Activated CD8-positive, alpha-beta memory T cell treated with anti-CD3 and anti-CD28 coated beads, Interleukin-2, amount 10 ng/mL, durations not matched to agents 7 days and 5 days (primary cell): Measurements from ENCODE around the gene PDE6C. TPM values are rescaled to one million over a fixed set of nuclear protein-coding genes. Genes with fewer than 3 reads are reported as not detected.

Experiments
- ATAC-seq: fragments of 150-1000 bp; cut with Tn5 transposase; one replicate; pipeline ENCODE4 v1.10.0; 2021; ENCODE audit warnings: moderate library complexity
- CTCF ChIA-PET: fragments of 350-600 bp; sonication (Branson Sonifier 250); formaldehyde crosslinking; loops from one replicate; lab custom pipeline; 2021; ENCODE audit warnings: antibody characterized with exemption; lab: Charles Lee
- DNase-seq: peaks from one replicate; pipeline ENCODE4 v3.0.0-alpha.2; 2020
- H3K27ac Mint-ChIP-seq: one replicate; pipeline ENCODE4 v1.8.0; 2021; ENCODE audit warnings: mild to moderate bottlenecking, mixed read lengths
- H3K27me3 Mint-ChIP-seq: one replicate; pipeline ENCODE4 v1.8.0; 2021; ENCODE audit warnings: mixed read lengths
- H3K36me3 Mint-ChIP-seq: one replicate; pipeline ENCODE4 v1.8.0; 2021; ENCODE audit warnings: mild to moderate bottlenecking, mixed read lengths
- H3K4me1 Mint-ChIP-seq: one replicate; pipeline ENCODE4 v1.8.0; 2021; ENCODE audit warnings: mixed read lengths
- H3K4me3 Mint-ChIP-seq: one replicate; pipeline ENCODE4 v1.8.0; 2021; ENCODE audit warnings: mild to moderate bottlenecking, moderate library complexity, mixed read lengths
- H3K9me3 Mint-ChIP-seq: one replicate; pipeline ENCODE4 v1.8.0; 2022; ENCODE audit warnings: low read depth, mixed read lengths
- total RNA-seq, 2 experiments: library from RNA; stranded (reverse); gene quantifications; one replicate each; pipeline ENCODE4 v1.2.3, GENCODE V29; 2021

PDE6C gene
- total RNA-seq, 2 experiments from 2014 or later: not detected

DNA sequence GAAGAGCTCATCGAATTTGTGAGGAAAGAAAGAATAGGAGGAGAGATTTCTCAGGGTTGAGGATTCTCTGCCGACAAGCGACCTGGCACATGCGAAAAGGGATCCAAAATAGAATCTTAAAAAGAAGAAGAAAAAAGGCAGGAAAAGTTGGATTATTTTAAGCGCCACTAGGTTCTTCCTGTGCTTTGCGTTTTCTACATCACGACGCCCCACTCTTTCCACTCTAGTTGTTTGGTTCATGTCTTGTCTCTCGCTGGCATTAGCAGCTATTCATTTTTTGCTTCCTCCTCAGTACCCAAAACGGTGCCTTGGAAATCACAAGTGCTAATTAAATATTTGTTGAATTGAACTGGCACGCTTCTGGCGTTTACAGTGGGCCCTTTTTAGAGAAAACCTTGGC is 90.7 kb downstream of the PDE6C start:
- Mint-ChIP-seq H3K27me3 (no peaks in the 10 kb centered on the region), H3K4me1 (peaks cover 11% of the 10 kb centered on the region), H3K27ac (no peak overlapping the region), H3K9me3 (no peaks in the 10 kb centered on the region), H3K36me3 (peaks cover 6% of the 10 kb centered on the region), H3K4me3 (no peak overlapping the region)
- peak; percentile 10 for ATAC-seq
- no peak for DNase-seq
- CTCF ChIA-PET: interaction anchor here (0.9 to 1.7 kb wide), 4 partner anchors 14 to 24 kb away, joined by 3 to 7 read pairs (median 5); no protein-coding TSS in a partner anchor

DNA sequence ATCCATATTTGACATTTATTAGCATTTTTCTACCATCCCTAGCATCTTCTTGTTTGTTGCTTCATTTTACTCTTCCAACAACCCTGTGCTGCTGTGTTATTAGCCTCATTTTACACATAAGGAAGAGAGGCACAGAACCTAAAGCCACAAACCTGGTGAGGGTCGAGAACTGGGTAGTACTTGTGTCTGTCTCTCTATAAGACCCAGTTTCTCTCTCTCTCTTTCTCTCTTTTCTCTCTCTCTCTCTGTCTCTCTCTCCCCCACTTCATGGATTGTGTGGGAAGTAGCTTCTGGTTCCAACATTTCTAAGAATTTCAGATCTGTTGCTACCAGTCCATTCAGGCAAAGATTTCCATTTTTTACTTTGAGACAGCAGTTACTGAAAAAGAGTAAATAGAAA is 91.5 kb downstream of the PDE6C start:
- Mint-ChIP-seq H3K4me3 (peak overlapping the region; percentile 41), H3K27ac (no peak overlapping the region), H3K4me1 (peaks cover 11% of the 10 kb centered on the region), H3K36me3 (peaks cover 4% of the 10 kb centered on the region), H3K27me3 (no peaks in the 10 kb centered on the region), H3K9me3 (no peaks in the 10 kb centered on the region)
- CTCF ChIA-PET: no interaction called here
- DNase-seq (no peak), ATAC-seq (no peak)

DNA sequence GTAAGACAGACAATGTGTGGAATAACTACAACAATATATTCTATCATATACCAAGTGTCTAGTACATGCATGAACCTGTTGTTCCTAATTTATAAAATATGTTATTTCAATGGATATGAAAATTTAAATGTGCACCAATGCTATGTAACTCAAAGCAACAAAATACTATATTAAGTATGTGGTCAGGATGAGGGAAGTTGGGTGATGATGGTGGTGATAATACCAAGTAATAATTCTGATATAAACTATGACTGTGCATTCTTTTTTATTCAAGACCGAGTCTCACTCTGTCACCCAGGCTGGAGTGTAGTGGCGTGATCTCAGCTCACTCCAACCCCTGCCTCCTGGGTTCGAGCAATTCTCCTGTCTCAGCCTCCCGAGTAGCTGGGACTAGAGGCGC is 92.1 kb downstream of the PDE6C start:
- DNase-seq (no peak), ATAC-seq (no peak)
- H3K27ac Mint-ChIP-seq: no peak overlapping the region
- peaks cover 1% of the 10 kb centered on the region for H3K36me3 Mint-ChIP-seq
- no peaks in the 10 kb centered on the region for H3K27me3 Mint-ChIP-seq
- CTCF ChIA-PET: no interaction called here
- H3K9me3 Mint-ChIP-seq: no peaks in the 10 kb centered on the region
- H3K4me3 Mint-ChIP-seq: no peak overlapping the region
- peaks cover 8% of the 10 kb centered on the region for H3K4me1 Mint-ChIP-seq

DNA sequence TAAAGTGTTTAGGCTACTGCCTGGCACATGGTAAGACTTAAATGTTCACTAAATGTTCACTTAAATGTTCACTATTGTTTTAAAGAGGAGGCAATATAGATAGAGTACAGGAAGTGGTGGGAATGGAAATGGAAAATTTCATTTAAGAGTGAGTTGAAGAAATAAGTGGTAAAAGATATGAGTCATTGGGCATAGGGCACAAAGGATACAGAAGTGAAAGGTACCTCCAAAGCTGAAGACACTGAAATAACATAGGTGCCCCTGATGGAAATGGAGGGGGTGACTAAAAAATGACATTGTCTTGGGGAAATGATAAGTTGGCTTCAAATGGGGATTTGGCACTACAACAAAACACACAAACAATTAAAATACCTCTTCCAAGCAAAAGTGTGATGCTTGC is 95.3 kb downstream of the PDE6C start:
- no peaks in the 10 kb centered on the region for H3K36me3 Mint-ChIP-seq
- CTCF ChIA-PET: no interaction called here
- H3K27me3 Mint-ChIP-seq: no peaks in the 10 kb centered on the region
- no peak overlapping the region for H3K27ac Mint-ChIP-seq
- no peak for DNase-seq
- no peaks in the 10 kb centered on the region for H3K9me3 Mint-ChIP-seq
- no peak for ATAC-seq
- H3K4me1 Mint-ChIP-seq: peaks cover 4% of the 10 kb centered on the region
- no peak overlapping the region for H3K4me3 Mint-ChIP-seq

DNA sequence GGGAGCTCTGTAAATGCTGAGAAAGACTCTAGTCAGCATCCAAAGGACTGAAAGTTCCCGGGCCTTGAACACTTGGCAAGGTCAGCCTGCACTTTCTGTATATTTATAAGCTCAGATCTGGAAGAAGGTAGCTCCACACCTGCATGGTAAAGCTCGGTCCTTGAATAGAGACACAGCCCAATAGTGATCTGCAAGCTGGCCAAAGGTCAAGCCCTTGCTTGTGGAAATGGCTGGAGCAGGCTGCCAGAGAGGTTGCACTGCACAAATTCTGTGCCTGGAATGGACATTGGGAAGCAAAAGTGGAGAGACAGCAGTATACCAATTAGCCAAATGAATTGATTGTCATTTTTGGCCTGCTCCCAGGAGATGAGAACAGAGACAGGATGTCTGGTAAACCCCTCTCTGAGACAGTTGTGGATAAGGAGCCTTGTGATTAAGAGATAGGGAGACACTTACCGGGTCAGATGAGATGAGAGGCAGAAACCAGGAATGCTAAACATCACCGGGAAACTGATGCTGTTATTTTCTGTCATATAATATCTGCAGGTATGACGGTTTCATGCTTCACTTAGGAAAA is 98.1 kb downstream of the PDE6C start:
- no peak for ATAC-seq

DNA sequence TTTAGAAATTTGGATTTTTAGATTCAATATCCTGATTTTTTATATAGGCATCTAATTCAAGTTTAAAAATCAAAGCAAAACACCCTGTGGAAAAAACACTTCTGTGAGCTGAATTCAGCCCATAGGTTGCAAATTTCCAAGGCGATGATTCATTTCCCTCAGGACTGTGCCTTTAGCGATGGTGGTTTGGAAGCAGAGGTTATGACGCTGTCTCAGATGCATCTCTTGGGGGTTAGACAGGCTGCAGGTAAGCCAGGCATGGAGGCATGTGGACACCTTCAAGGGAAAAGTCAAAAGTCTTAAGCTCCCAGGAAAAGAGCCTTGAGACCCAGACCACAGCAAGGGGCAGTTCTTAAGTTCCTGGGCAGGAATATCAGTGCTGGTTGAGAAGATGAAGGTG is 99.6 kb downstream of the PDE6C start:
- no peaks in the 10 kb centered on the region for H3K9me3 Mint-ChIP-seq
- DNase-seq (no peak), ATAC-seq (no peak)
- H3K4me1 Mint-ChIP-seq: no peaks in the 10 kb centered on the region
- no peak overlapping the region for H3K4me3 Mint-ChIP-seq
- no peak overlapping the region for H3K27ac Mint-ChIP-seq
- H3K27me3 Mint-ChIP-seq: no peaks in the 10 kb centered on the region
- H3K36me3 Mint-ChIP-seq: no peaks in the 10 kb centered on the region
- CTCF ChIA-PET: no interaction called here

More for the DNA sequence above, 98.1 kb downstream of the PDE6C start:
- H3K4me1 Mint-ChIP-seq: no peaks in the 10 kb centered on the region
- no peaks in the 10 kb centered on the region for H3K9me3 Mint-ChIP-seq
- no peaks in the 10 kb centered on the region for H3K27me3 Mint-ChIP-seq
- no peaks in the 10 kb centered on the region for H3K36me3 Mint-ChIP-seq
- no peak overlapping the region for H3K27ac Mint-ChIP-seq
- H3K4me3 Mint-ChIP-seq: no peak overlapping the region
- CTCF ChIA-PET: no interaction called here
- no peak for DNase-seq

- H3K27ac Mint-ChIP-seq: no peak overlapping the region
- CTCF ChIA-PET: no interaction called here
- no peak for DNase-seq
- no peaks in the 10 kb centered on the region for H3K9me3 Mint-ChIP-seq
- no peak overlapping the region for H3K4me3 Mint-ChIP-seq
- no peaks in the 10 kb centered on the region for H3K36me3 Mint-ChIP-seq
- no peaks in the 10 kb centered on the region for H3K4me1 Mint-ChIP-seq
- peaks cover 2% of the 10 kb centered on the region for H3K27me3 Mint-ChIP-seq
- no peak for ATAC-seq
These were observed 100.3 kb downstream of the PDE6C start for GRCh38 chr10:93712593-93712992.

DNA sequence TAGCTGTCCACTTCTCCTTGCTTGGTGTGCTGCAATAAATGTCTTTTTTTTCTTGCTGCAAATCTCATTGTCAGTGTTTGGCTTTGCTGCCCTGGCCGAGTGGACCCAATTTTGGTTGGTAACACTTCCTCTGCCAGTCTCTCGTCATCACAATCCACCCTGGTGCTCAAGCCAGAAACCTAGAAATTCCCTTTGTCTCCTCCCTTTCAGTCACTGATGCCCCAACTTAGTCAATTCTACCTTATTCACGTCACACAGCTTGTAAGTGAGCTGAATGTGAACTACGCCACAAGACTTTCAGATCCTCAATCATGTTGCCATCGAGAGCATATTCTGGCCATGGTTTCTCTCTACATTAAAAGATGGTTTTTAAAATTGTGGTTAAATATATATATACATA is 103.0 kb downstream of the PDE6C start:
- ATAC-seq: no peak
- H3K4me3 Mint-ChIP-seq: no peak overlapping the region

More for the DNA sequence above, 103.0 kb downstream of the PDE6C start:
- DNase-seq: no peak
- Mint-ChIP-seq H3K9me3 (no peaks in the 10 kb centered on the region), H3K27me3 (peaks cover 18% of the 10 kb centered on the region), H3K4me1 (peaks cover 7% of the 10 kb centered on the region), H3K27ac (no peak overlapping the region), H3K36me3 (no peaks in the 10 kb centered on the region)
- CTCF ChIA-PET: no interaction called here

Other genes starting within 250 kb of the PDE6C start
- 1 to 10 TPM; 5.5 to 6.6 TPM for gene MYOF, start 130.2 kb upstream of the PDE6C start, total RNA-seq
- gene CEP55, start 115.9 kb upstream of the PDE6C start, total RNA-seq: 10 to 100 TPM; 75.6 to 79.3 TPM
- gene FFAR4, start 45.9 kb upstream of the PDE6C start, total RNA-seq: not detected
- not detected for gene RBP4, start 11.3 kb upstream of the PDE6C start, total RNA-seq
- 10 to 100 TPM; 12.5 to 12.8 TPM for gene FRA10AC1, start 90.1 kb downstream of the PDE6C start, total RNA-seq
- not detected for gene LGI1, start 145.4 kb downstream of the PDE6C start, total RNA-seq